Activated CD4-positive, alpha-beta memory T cell treated with anti-CD3 and anti-CD28 coated beads, Interleukin-2, amount 10 ng/mL, durations not matched to agents 7 days and 5 days (primary cell): Measurements from ENCODE around the gene RAB3A. TPM values are rescaled to one million over a fixed set of nuclear protein-coding genes. Genes with fewer than 3 reads are reported as not detected.

Experiments
- CTCF ChIA-PET: fragments of 350-600 bp; sonication (Branson Sonifier 250); formaldehyde crosslinking; loops from one replicate; lab custom pipeline; 2021; ENCODE audit warnings: antibody characterized with exemption, inconsistent platforms; lab: Charles Lee
- POLR2A ChIA-PET: fragments of 350-600 bp; sonication (Branson Sonifier 250); formaldehyde crosslinking; loops from one replicate; lab custom pipeline; 2021; ENCODE audit warnings: antibody characterized with exemption; lab: Charles Lee
- DNase-seq: peaks from one replicate; pipeline ENCODE4 v3.0.0-alpha.2; 2020
- H3K27ac Mint-ChIP-seq: one replicate; pipeline ENCODE4 v1.8.0; 2021; ENCODE audit warnings: mild to moderate bottlenecking, mixed read lengths
- H3K27me3 Mint-ChIP-seq: one replicate; pipeline ENCODE4 v1.8.0; 2021; ENCODE audit warnings: mixed read lengths
- H3K36me3 Mint-ChIP-seq: one replicate; pipeline ENCODE4 v1.8.0; 2021; ENCODE audit warnings: low read depth, mixed read lengths
- H3K4me1 Mint-ChIP-seq: one replicate; pipeline ENCODE4 v1.8.0; 2021; ENCODE audit warnings: mixed read lengths
- H3K4me3 Mint-ChIP-seq: one replicate; pipeline ENCODE4 v1.8.0; 2021; ENCODE audit warnings: mild to moderate bottlenecking, mixed read lengths
- H3K9me3 Mint-ChIP-seq: one replicate; pipeline ENCODE4 v1.8.0; 2021; ENCODE audit warnings: mixed read lengths
- total RNA-seq, 2 experiments: library from RNA; stranded (reverse); gene quantifications; one replicate each; pipeline ENCODE4 v1.2.3, GENCODE V29; 2021

RAB3A gene, protein sequence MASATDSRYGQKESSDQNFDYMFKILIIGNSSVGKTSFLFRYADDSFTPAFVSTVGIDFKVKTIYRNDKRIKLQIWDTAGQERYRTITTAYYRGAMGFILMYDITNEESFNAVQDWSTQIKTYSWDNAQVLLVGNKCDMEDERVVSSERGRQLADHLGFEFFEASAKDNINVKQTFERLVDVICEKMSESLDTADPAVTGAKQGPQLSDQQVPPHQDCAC
- 1 to 10 TPM; 3.7 to 5.3 TPM for total RNA-seq

DNA sequence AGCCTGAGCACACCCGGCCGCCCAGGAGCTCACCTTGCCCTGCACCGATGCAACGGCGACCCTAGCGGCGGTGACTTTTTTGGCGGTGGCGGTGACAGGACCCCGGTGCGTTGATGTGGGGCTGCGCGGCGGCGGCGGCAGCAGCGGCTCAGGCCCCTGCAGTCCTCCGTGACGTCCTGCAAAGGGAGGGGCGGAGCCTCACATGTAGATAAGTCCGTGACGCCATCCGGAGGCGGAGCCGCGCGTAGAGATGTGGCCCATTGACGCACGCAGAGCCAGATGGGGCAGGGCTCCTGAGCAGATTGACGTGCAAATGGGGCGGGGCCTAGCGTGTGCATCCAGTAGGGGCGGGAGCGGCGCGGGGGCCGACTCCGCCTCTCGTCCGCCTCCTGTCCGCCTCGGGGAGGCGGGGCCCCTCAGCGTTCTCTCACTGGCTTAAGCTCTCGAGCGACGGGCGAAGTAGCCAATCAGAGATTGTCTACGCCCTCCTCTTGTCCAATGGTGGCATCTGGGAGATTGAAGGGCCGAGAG is at the start of gene RAB3A:
RAB3A (minus strand) TSS at position 180 of the 531 bp plus-strand sequence. CDS start 1,302 bp downstream, outside the sequence.
- Mint-ChIP-seq H3K27ac (peak within 1 kb of the TSS; percentile 90), H3K9me3 (no peaks in the 10 kb centered on the region), H3K27me3 (peaks cover 5% of the 10 kb centered on the region), H3K4me3 (peak within 1 kb of the TSS; percentile 90), H3K4me1 (peaks cover 31% of the 10 kb centered on the region), H3K36me3 (peaks cover 3% of the 10 kb centered on the region)
- CTCF ChIA-PET = interaction anchor here (0.6 to 8.5 kb wide), 15 partner anchors 11 to 210 kb away, joined by 3 to 70 read pairs (median 4); partner anchors contain the start of genes LSM4 and MPV17L2
- DNase-seq = peak; percentile 100
- POLR2A ChIA-PET = interaction anchor here (0.6 to 4.4 kb wide), 9 partner anchors 11 to 218 kb away, joined by 3 to 36 read pairs (median 7); partner anchors contain the start of genes JUND, LSM4 and MPV17L2

DNA sequence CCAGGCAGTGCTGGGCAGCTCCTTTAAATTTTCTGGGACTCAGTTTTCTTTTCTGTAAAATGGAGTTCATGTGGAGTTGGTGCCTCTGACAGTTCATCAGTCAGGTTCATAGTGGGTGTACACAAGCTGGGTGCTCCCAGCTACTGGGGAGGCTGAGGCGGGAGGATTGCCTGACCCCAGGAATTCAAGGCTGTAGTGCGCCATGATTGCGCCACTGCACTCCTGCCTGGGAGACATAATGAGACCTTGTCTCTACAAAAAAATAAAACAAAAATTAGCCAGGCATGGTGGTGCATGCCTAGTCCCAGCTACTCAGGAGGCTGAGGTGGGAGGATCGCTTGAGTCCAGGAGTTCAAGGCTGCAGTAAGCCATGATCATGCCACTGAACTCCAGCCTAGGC is 49.3 kb upstream of the RAB3A start:
- Mint-ChIP-seq H3K27me3 (peaks cover 31% of the 10 kb centered on the region), H3K36me3 (no peaks in the 10 kb centered on the region), H3K27ac (no peak overlapping the region), H3K4me3 (no peak overlapping the region), H3K4me1 (peaks cover 6% of the 10 kb centered on the region), H3K9me3 (no peaks in the 10 kb centered on the region)
- POLR2A ChIA-PET = interaction anchor here (1.1 to 3.3 kb wide), 3 partner anchors 28 to 61 kb away, joined by 3 to 16 read pairs (median 4); partner anchors contain the start of genes JUND and RAB3A
- CTCF ChIA-PET = interaction anchor here (0.6 to 3.6 kb wide), 10 partner anchors 14 to 139 kb away, joined by 3 to 70 read pairs (median 6); partner anchors contain the start of gene RAB3A
- DNase-seq = no peak

DNA sequence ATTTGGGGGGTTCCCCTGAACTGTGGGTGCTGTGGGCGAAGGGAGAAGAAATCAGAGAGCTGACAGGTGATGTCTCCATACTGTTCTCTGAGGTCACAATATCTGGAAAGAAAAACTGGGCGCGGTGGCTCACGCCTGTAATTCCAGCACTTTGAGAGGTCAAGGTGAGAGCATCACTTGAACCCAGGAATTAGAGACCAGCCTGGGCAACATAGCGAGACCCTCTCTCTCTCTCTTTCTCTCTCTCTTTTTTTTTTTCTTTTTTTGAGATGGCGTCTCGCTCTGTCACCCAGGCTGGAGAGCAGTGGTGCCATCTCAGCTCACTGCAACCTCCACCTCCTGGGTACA is 48.5 kb upstream of the RAB3A start:
- CTCF ChIA-PET = interaction anchor here (0.6 to 3.6 kb wide), 22 partner anchors 9 to 314 kb away, joined by 3 to 70 read pairs (median 4); partner anchors contain the start of genes MPV17L2 and RAB3A
- POLR2A ChIA-PET = interaction anchor here (0.9 to 3.3 kb wide), 7 partner anchors 27 to 78 kb away, joined by 3 to 16 read pairs (median 4); partner anchors contain the start of genes IFI30, JUND and RAB3A
- Mint-ChIP-seq H3K4me1 (peaks cover 6% of the 10 kb centered on the region), H3K36me3 (no peaks in the 10 kb centered on the region), H3K27ac (no peak overlapping the region), H3K9me3 (no peaks in the 10 kb centered on the region), H3K27me3 (peaks cover 31% of the 10 kb centered on the region), H3K4me3 (no peak overlapping the region)
- no peak for DNase-seq

DNA sequence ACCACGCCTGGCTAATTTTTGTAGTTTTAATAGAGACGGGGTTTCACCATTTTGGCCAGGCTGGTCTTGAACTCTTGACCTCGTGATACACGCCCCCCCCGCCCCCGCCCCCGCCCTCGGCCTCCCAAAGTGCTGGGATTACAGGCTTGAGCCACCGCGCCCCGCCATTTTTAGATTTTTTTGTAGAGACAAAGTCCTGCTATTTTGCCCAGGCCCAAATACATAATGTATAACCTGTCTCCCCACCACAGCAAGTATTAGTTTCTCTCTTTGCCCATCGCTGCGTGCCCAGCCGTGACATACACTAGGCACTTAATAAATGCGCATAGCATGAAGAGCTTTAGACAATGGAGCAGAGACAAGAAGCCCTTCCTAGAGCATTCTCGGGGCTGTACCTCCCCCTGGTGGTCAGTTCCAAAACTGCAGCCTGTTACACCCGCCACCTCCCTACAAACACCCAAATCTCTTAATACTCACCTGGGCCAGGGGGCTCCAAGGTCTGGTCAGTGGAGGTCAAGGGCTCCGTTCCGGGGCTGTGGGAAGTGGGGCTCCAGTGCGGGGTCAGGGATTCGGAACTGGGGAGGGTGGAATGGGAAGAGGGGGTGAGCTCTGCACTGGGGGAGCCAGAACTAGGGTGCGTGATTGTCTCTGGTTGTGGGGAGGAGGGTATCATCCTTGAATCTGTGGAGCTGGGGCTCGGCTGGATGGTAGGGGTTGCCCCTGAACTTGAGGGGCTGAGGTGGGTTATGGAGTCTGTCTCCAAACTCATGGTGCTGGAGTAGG is 47.9 kb upstream of the RAB3A start:
- Mint-ChIP-seq H3K27me3 (peaks cover 31% of the 10 kb centered on the region), H3K4me3 (no peak overlapping the region), H3K4me1 (peaks cover 6% of the 10 kb centered on the region), H3K36me3 (no peaks in the 10 kb centered on the region), H3K9me3 (no peaks in the 10 kb centered on the region), H3K27ac (no peak overlapping the region)
- peak; percentile 84 for DNase-seq
- POLR2A ChIA-PET = interaction anchor here (0.6 to 3.3 kb wide), 7 partner anchors 28 to 78 kb away, joined by 3 to 16 read pairs (median 4); partner anchors contain the start of genes IFI30, JUND and RAB3A
- CTCF ChIA-PET = interaction anchor here (0.6 to 3.6 kb wide), 26 partner anchors 8 to 313 kb away, joined by 3 to 70 read pairs (median 3); partner anchors contain the start of genes MPV17L2 and RAB3A

DNA sequence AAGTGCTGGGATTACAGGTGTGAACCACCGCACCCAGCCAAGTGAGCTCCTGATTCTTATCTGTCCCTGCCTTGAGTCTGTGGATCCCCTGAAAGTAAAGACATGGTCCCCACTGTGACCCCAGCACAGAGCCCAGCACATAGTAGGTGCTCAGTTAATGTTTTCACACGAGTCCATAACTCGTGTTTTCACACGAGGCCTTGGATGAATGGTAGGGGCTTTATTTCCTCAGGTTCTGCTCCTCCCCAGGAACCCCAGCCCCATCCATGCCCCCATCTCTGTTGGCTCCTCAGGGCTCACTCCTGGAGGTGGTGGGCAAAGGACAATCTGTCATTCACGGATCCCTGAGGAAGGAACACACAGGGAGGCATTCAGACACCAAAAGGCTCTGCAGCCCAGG is 46.0 kb upstream of the RAB3A start:
- H3K36me3 Mint-ChIP-seq = no peaks in the 10 kb centered on the region
- CTCF ChIA-PET = interaction anchor here (0.8 to 3.6 kb wide), 5 partner anchors 18 to 79 kb away, joined by 3 to 22 read pairs (median 3); partner anchors contain the start of gene MPV17L2
- H3K27ac Mint-ChIP-seq = no peak overlapping the region
- no peak for DNase-seq
- H3K9me3 Mint-ChIP-seq = no peaks in the 10 kb centered on the region
- POLR2A ChIA-PET = interaction anchor here (0.5 kb wide), 1 partner anchor 226 kb away, joined by 4 read pairs; no protein-coding TSS in a partner anchor
- no peak overlapping the region for H3K4me3 Mint-ChIP-seq
- H3K27me3 Mint-ChIP-seq = peaks cover 28% of the 10 kb centered on the region
- peaks cover 4% of the 10 kb centered on the region for H3K4me1 Mint-ChIP-seq

DNA sequence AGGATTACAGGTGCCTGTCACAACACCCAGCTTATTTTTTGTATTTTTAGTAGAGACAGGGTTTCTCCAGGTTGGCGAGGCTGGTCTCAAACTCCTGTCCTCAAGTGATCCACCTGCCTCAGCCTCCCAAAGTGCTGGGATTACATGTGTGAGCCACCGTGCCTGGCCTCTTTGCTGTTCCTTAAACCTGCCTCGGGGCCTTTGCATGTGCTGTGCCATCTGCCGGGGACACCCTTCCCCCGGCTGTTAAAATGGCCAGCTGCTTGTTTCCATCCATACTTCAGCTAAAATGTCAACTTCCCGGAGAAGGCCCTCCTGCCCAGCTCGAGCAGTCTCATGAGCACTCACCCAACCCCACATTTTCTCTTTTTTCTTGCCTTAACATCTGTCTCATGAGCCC is 41.5 kb upstream of the RAB3A start:
- Mint-ChIP-seq H3K27me3 (peaks cover 12% of the 10 kb centered on the region), H3K27ac (no peak overlapping the region), H3K4me1 (no peaks in the 10 kb centered on the region), H3K9me3 (no peaks in the 10 kb centered on the region), H3K36me3 (no peaks in the 10 kb centered on the region), H3K4me3 (no peak overlapping the region)
- ChIA-PET POLR2A (interaction anchor here (1.0 to 1.4 kb wide), 3 partner anchors 16 to 153 kb away, joined by 3 read pairs; no protein-coding TSS in a partner anchor), CTCF (interaction anchor here (0.9 to 1.3 kb wide), 2 partner anchors 22 to 132 kb away, joined by 3 read pairs; no protein-coding TSS in a partner anchor)
- DNase-seq = no peak

DNA sequence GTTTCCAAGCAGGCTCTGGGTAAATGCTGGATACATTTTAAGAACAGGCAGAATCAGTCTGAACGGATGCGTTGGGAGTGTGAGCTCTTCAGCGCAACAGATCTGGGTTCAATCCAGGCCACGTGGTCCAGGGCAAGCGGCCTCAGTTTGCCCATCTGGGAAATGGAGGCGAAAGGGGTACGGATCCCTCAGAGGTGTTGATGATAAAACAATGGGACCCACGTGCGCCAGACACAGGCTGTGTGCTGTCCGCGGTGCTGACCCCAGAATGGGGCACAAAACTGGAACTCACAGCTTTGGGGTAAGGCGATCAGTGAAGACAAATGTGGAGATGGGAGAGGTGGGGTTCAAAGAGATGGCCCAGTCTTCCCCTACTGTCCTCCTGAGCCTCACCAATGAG is 35.5 kb upstream of the RAB3A start:
- no peak overlapping the region for H3K27ac Mint-ChIP-seq
- H3K36me3 Mint-ChIP-seq = no peaks in the 10 kb centered on the region
- H3K4me3 Mint-ChIP-seq = no peak overlapping the region
- H3K27me3 Mint-ChIP-seq = peaks cover 14% of the 10 kb centered on the region
- no peak for DNase-seq
- CTCF ChIA-PET = interaction anchor here (0.5 to 1.6 kb wide), 3 partner anchors 13 to 350 kb away, joined by 4 to 6 read pairs (median 5); no protein-coding TSS in a partner anchor
- no peaks in the 10 kb centered on the region for H3K9me3 Mint-ChIP-seq
- H3K4me1 Mint-ChIP-seq = no peaks in the 10 kb centered on the region
- POLR2A ChIA-PET = no interaction called here

DNA sequence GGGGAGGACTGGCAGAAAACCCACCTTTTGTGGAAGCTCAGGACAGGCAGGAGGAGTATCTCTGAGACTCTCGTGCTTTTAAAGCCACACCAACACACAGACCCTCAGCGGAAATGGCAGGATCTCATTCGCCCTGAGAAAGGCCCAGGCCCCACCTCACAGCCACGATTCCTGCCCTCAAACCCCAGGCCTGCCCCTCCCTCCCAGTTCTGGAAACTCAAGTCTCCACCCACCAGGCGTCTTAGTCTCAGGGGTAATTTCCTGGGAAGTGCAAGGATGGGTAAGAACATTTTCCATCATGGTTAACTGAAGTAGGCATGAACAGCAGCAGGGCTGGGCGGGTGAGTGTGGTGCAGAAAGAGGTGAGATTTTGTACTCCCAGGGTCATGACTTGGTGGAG is 30.4 kb upstream of the RAB3A start:
- CTCF ChIA-PET = interaction anchor here (2.7 to 4.4 kb wide), 2 partner anchors 10 to 17 kb away, joined by 11 to 22 read pairs; no protein-coding TSS in a partner anchor
- H3K9me3 Mint-ChIP-seq = peaks cover 2% of the 10 kb centered on the region
- peaks cover 4% of the 10 kb centered on the region for H3K4me1 Mint-ChIP-seq
- H3K4me3 Mint-ChIP-seq = no peak overlapping the region
- no peak overlapping the region for H3K27ac Mint-ChIP-seq
- peaks cover 39% of the 10 kb centered on the region for H3K27me3 Mint-ChIP-seq
- no peaks in the 10 kb centered on the region for H3K36me3 Mint-ChIP-seq
- no peak for DNase-seq
- POLR2A ChIA-PET = interaction anchor here (1.5 kb wide), 1 partner anchor 185 kb away, joined by 3 read pairs; the partner anchor contains the start of gene SSBP4

DNA sequence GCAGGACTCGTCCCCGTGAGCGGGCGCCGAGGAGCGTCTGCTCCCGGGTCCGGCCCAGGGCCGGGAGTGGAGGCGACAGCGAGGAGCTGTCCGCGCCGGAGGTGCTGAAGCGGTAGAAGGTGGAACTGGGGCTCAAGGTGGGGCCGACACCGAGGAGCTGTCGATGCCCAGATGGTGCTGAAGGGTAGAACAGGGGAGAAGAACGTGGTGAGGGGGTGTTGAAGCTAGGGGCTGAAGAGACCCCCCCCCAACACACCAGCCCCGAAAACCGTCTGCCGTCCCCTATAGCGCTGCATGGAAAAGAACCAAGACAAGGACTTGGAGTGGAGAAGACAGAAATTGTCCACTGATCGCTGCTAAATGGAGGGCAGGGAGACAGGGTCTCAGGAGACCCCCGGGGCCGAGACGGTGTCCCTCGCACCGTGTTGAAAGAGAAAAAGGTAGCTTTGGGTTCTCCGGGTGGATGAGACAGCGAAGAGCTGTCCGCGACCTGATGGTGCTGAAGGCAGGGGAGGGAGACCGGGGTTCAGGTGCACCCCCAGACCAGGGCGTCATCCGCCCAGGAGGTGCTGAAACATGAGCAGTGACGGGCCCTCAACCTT is 29.5 kb upstream of the RAB3A start:
- H3K27ac Mint-ChIP-seq = no peak overlapping the region
- H3K27me3 Mint-ChIP-seq = peaks cover 36% of the 10 kb centered on the region
- POLR2A ChIA-PET = interaction anchor here (0.8 to 1.5 kb wide), 4 partner anchors 14 to 185 kb away, joined by 3 to 4 read pairs (median 3); partner anchors contain the start of genes JUND and SSBP4
- CTCF ChIA-PET = interaction anchor here (0.9 to 4.4 kb wide), 3 partner anchors 9 to 29 kb away, joined by 4 to 22 read pairs (median 11); no protein-coding TSS in a partner anchor
- H3K36me3 Mint-ChIP-seq = no peaks in the 10 kb centered on the region
- peaks cover 2% of the 10 kb centered on the region for H3K9me3 Mint-ChIP-seq
- peak; percentile 66 for DNase-seq
- H3K4me3 Mint-ChIP-seq = no peak overlapping the region
- H3K4me1 Mint-ChIP-seq = peaks cover 4% of the 10 kb centered on the region

DNA sequence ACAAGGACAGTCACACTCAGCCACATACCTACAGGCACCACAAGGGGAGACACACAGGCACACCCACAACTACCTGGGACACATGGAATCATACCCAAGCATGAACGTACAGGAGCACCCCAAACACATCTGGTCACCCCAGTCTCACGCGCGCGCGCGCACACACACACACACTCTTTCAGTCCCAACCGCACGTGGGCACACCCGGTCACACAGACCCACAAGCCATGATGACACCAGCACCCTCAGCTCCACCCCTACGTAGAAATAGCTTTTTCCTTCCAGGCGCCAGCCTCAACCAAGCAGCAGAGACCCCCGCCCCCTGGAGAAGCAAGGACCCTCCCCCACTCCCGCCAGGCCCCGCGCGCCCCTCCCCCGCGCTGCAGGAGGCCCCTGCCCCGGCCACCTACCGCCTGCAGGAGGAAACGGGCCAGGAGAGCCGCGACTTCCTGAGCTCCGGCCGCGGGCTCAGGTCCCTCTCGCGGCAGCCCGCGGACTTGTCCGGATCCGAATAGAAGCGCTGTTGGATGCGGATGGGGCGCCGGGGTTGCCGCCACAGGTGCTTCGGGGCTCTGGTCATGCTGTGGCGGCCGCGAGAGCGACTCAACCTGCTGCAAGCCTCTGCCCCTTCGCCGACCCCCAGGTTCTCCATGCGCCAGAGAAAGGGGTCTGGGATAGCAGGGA is 28.8 kb upstream of the RAB3A start:
- H3K27me3 Mint-ChIP-seq = peaks cover 41% of the 10 kb centered on the region
- DNase-seq = no peak
- H3K27ac Mint-ChIP-seq = no peak overlapping the region
- H3K9me3 Mint-ChIP-seq = peaks cover 2% of the 10 kb centered on the region
- no peak overlapping the region for H3K4me3 Mint-ChIP-seq
- no peaks in the 10 kb centered on the region for H3K36me3 Mint-ChIP-seq
- ChIA-PET POLR2A (interaction anchor here (1.0 to 1.5 kb wide), 3 partner anchors 13 to 186 kb away, joined by 3 read pairs; partner anchors contain the start of gene SSBP4), CTCF (interaction anchor here (2.7 to 4.4 kb wide), 2 partner anchors 8 to 19 kb away, joined by 11 to 22 read pairs; no protein-coding TSS in a partner anchor)
- peaks cover 4% of the 10 kb centered on the region for H3K4me1 Mint-ChIP-seq

DNA sequence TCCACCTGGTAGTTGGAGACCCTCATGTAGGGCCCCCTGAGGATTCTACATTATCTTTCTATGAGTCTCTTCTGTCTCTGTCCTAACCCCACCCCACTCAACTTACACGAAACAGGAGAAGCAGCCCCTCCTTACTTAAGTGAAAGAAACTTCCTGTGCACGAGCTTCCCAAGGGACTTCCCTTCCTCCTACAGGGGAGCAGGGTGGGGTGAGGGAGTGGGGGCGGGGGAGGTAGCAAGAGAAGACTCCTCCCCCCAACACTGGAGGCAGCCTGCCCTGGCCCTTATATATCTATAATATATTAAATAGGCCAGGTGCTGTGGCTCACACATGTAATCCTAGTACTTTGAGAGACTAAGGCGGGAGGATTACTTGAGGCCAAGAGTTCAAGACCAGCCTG is 27.9 kb upstream of the RAB3A start:
- H3K4me3 Mint-ChIP-seq = no peak overlapping the region
- POLR2A ChIA-PET = no interaction called here
- peaks cover 49% of the 10 kb centered on the region for H3K27me3 Mint-ChIP-seq
- peaks cover 4% of the 10 kb centered on the region for H3K4me1 Mint-ChIP-seq
- no peaks in the 10 kb centered on the region for H3K36me3 Mint-ChIP-seq
- H3K27ac Mint-ChIP-seq = no peak overlapping the region
- CTCF ChIA-PET = interaction anchor here (2.7 to 4.4 kb wide), 2 partner anchors 8 to 20 kb away, joined by 11 to 22 read pairs; no protein-coding TSS in a partner anchor
- no peak for DNase-seq
- peaks cover 2% of the 10 kb centered on the region for H3K9me3 Mint-ChIP-seq
